D721Med (cell line): ENCODE data around the gene DCLK2.

Source experiments
- DNase-seq: peaks from one replicate; pipeline ENCODE4 v3.0.0; 2011; ENCODE audit warnings: low spot score; ENCODE audit not compliant: insufficient read length
- FAIRE-seq: peaks from 2 replicates; lab custom pipeline; 2011; peaks lifted over from hg19 to GRCh38; lab: Jason Lieb, UNC
- TF ChIP-seq, protein P1 (sequence below): IDR thresholded peaks from 2 replicates; pipeline ENCODE4 v1.5.1; 2012; ENCODE audit warnings: mild to moderate bottlenecking, control low read depth; ENCODE audit not compliant: insufficient read depth; ENCODE audit errors: missing control alignments

DCLK2 gene

DNA sequence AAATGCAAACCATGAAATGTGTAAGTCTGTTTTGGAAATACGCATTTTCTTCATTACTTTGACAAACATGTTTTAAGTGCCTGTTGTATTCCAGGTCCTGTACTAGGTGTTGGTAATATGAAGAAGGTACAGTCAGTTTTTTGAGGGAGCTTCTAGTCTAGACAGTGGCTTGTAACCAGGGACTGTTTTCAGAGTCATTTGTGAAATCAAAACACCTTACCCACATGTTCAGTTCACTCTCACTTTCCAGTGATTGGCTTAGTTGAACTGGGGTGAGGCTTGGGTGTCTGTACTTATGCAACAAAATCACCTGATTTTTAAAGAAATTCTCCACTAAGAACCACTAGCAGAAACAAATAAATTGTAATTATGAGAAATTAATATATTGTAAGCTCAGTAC lies 16.4 kb downstream of the DCLK2 start:
- TF ChIP-seq, protein P1, sequence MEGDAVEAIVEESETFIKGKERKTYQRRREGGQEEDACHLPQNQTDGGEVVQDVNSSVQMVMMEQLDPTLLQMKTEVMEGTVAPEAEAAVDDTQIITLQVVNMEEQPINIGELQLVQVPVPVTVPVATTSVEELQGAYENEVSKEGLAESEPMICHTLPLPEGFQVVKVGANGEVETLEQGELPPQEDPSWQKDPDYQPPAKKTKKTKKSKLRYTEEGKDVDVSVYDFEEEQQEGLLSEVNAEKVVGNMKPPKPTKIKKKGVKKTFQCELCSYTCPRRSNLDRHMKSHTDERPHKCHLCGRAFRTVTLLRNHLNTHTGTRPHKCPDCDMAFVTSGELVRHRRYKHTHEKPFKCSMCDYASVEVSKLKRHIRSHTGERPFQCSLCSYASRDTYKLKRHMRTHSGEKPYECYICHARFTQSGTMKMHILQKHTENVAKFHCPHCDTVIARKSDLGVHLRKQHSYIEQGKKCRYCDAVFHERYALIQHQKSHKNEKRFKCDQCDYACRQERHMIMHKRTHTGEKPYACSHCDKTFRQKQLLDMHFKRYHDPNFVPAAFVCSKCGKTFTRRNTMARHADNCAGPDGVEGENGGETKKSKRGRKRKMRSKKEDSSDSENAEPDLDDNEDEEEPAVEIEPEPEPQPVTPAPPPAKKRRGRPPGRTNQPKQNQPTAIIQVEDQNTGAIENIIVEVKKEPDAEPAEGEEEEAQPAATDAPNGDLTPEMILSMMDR: no peak
- FAIRE-seq: no peak
- DNase-seq: no peak

DNA sequence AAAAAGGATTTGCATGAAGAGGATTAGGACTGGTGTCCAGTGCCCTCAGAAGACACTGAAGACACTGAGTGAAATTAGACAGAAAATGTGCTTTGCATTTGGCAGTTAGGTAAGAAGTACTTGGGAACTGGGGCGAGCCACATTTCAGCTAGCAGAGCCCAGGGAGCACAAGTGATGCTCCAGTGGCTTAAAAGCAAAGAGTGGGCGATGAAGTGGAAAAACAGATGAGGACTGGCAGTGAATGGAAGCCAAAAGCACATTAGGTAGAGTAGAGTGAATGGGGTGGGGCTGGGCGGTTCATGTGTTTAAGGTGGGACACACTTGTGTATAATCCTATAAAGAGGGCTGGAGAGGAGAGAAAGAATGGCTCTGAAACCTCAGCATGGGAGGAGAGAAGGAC lies 18.4 kb downstream of the DCLK2 start:
- DNase-seq (no peak), FAIRE-seq (no peak)
- TF ChIP-seq, protein P1: no peak

DNA sequence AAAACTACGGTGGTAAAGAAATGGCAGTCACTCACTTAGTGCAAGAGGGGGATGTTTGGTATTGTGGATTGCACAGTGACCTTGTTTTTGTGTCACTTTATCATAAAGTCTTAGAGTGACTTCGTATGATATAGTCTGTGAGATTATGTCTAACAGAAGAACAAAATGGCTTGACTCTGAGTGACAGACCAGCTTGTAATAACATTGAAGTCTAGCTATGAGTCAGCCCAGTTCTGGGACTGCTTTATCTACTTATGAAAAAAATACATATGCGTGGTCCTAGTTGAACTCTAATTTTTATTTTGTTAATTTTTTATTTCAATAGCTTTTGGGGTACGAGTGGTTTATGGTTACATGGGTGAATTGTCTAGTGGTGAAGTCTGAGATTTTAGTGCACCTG lies 20.0 kb downstream of the DCLK2 start:
- no peak for DNase-seq
- TF ChIP-seq, protein P1: no peak
- FAIRE-seq: no peak

DNA sequence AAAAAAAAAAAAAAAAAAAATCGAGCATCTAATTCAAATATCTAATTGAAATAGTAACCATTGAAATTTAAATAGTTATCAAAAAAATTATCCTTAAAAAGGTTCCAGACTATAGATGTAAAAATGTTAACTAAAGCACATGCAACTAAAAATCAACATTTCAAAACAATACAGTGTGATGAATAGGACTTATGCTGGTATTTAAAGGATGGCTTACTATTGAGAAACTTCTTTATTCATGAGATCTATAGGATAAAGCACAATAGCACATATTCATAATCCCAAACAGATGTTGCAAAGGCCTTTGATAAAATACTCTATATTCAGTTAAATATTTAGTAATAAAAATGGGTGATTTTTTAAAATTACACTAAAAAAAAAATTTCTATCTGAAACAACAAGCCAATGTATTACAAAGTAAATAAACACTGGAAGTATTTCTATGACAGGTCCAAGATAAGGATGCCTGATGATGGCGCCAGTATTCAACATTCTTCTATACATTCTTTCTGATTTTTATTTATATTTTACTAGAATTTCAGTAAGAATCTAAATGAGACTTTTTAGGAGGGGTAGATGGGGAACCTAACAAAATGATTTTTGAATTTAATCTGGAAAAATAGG lies 26.3 kb downstream of the DCLK2 start:
- TF ChIP-seq, protein P1: no peak
- no peak for FAIRE-seq
- DNase-seq: no peak

DNA sequence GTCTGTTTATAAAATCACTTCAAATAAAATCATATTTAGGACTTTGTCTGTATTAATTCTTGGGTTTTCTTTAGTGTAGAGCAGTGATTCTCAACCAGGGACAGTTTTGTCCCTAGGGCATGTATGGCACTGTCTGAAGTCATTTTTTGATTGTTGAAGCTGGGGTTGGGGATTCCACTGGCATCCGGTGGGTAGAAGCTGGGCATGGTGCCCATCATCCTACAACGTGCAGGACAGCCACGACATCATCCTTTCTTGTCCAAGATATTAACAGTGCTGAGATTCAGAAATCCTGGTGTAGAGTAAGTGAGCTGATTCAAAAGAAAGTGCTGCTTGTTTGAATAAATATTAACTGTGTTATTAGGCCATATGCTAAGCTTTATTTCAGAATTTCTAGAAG lies 28.6 kb downstream of the DCLK2 start:
- no peak for DNase-seq
- FAIRE-seq: no peak
- TF ChIP-seq, protein P1: no peak

DNA sequence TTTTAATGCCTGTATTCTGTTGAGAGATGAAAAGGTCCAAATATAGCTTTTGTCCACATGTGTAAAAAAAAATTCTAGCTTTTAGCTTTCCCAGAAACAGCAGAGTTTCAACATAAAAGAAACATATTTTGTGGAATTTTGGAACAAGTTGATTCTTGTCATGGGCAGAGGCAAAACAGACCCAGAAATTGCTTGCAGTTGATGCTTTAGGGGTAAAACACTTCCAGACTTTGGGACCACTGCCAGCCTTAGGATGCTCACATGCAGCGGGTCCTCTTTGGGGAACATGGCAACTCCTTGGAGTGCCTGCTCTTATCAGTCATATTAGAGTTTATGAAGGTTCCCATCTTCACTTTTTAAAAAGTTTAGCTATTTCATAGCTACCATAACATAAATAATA lies 30.4 kb downstream of the DCLK2 start:
- TF ChIP-seq, protein P1: no peak
- DNase-seq (no peak), FAIRE-seq (no peak)

DNA sequence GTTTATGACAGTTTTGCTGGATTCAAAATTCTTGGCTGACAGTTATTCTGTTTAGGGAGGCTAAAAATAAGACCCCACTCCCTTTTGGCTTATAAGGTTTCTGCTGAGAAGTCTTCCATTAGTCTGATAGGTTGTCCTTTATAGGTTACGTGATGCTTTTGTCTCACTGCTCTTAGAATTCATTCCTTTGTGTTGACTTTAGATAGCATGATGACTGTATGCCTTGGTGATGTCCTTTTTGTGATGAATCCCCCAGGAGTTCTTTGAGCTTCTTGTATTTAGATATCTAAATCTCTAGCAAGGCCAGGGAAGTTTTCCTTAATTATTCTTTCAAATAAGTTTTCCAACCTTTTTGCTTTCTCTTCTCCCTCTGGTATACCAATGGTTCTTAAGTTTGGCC lies 36.4 kb downstream of the DCLK2 start:
- FAIRE-seq: no peak
- TF ChIP-seq, protein P1: no peak
- DNase-seq: no peak
